ENCODE data around the gene RPS8. TPM values are rescaled to one million over a fixed set of nuclear protein-coding genes. Genes with fewer than 3 reads are reported as not detected.

Gene RPS8
- total and polyA plus RNA-seq, 2 of the 8 experiments (the other 6 are each of a cell fraction or from before 2014, with no cell fraction given), result 2,261 to 2,407 TPM

- ChIA-PET POLR2A (ENCODE audit: partially characterized antibody) (interaction anchor here (0.9 to 19.2 kb wide), 7 partner anchors 9 to 539 kb away, joined by 3 to 547 read pairs (median 5); partner anchors contain the start of genes RPS8 and UROD), CTCF (ENCODE audit: partially characterized antibody) (interaction anchor here (1.4 to 5.4 kb wide), 2 partner anchors 12 kb away, joined by 3 to 31 read pairs; no protein-coding TSS in a partner anchor)
- Histone ChIP-seq H3K4ac (replicated peaks; ENCODE audit: insufficient read length, low read depth, low read length) (no peak overlapping the region), H3K14ac (ENCODE audit: insufficient read length) (no peak overlapping the region), H3K4me1 (replicated peaks in 1 of 4; ENCODE audit: control insufficient read depth in 3 of 4, insufficient read depth in 4 of 4, low read length in 3 of 4) (peaks cover 0 to 18% (median 14%) of the 10 kb centered on the region in 4 experiments; a peak in 6 of 7 replicates), H3K4me3 (ENCODE audit: extremely low read depth in 1 of 4, insufficient read depth in 2 of 4, low read depth in 3 of 4, low read length in 4 of 4) (no peak overlapping the region), H3K36me3 (ENCODE audit: control insufficient read depth in 2 of 4, insufficient read depth in 4 of 4, low read length in 3 of 4) (peaks cover 0 to 16% (median 10%) of the 10 kb centered on the region in 4 experiments; a peak in 5 of 8 replicates), H3K23me2 (ENCODE audit: low read depth, low read length) (peaks cover 7% of the 10 kb centered on the region; the same call in 1 of the 2 replicates), H2BK12ac (ENCODE audit: low read depth, low read length) (0 out of 2 replicates have a peak overlapping the region, but pooled peaks have one; percentile 30), H2AK5ac (ENCODE audit: low read depth, low read length) (no peak overlapping the region), H3K9ac (replicated peaks in 1 of 4; ENCODE audit: extremely low read depth in 1 of 4, low read depth in 3 of 4, low read length in 3 of 4) (no peak overlapping the region; a peak in 1 of 7 replicates), H3K23ac (ENCODE audit: insufficient read length) (no peak overlapping the region), H2BK5ac (ENCODE audit: low read depth, low read length) (no peak overlapping the region), H3K27me3 (replicated peaks in 1 of 4; ENCODE audit: control insufficient read depth in 3 of 4, extremely low read depth in 1 of 4, insufficient read depth in 3 of 4, low read length in 3 of 4) (peaks cover 0 to 5% (median 0%) of the 10 kb centered on the region in 4 experiments; a peak in 2 of 7 replicates), H4K5ac (ENCODE audit: insufficient read length, low read depth, low read length) (no peak overlapping the region), H3K27ac (ENCODE audit: low read depth, low read length) (no peak overlapping the region), H2BK120ac (replicated peaks; ENCODE audit: low read depth, low read length) (no peak overlapping the region), H3K56ac (replicated peaks; ENCODE audit: insufficient read length, low read depth, low read length) (no peak overlapping the region), H2BK15ac (ENCODE audit: low read length) (no peak overlapping the region; the same call in 1 of the 2 replicates), H3K4me2 (ENCODE audit: insufficient read depth in 1 of 2, low read depth in 2 of 2, low read length in 2 of 2) (peak overlapping the region in 1 of 2 experiments; percentile 27; a peak in 1 of 4 replicates), H4K91ac (replicated peaks; ENCODE audit: insufficient read length, low read length) (no peak overlapping the region), H3K79me1 (ENCODE audit: low read depth, low read length) (no peaks in the 10 kb centered on the region), H4K20me1 (replicated peaks in 1 of 2; ENCODE audit: control insufficient read depth in 1 of 2, insufficient read depth in 2 of 2, low read length in 2 of 2) (peaks cover 0 to 10% of the 10 kb centered on the region in 2 experiments), H3K18ac (ENCODE audit: extremely low read depth, low read length) (no peak overlapping the region), H3K9me3 (ENCODE audit: insufficient read depth in 2 of 2, low read depth in 1 of 2, low read length in 1 of 2) (no peaks in the 10 kb centered on the region), H4K8ac (ENCODE audit: extremely low read depth, insufficient read depth, low read length) (no peak overlapping the region), H3K79me2 (ENCODE audit: control insufficient read depth in 1 of 2, insufficient read depth in 2 of 2, low read length in 2 of 2) (no peaks in the 10 kb centered on the region), H2BK20ac (ENCODE audit: low read length) (no peak overlapping the region; the same call in 1 of the 2 replicates), H2AFZ (ENCODE audit: low read length) (no peak overlapping the region)
- FAIRE-seq, result no peak
- no peak for DNase-seq (ENCODE audit: low read depth in 1 of 2, low spot score in 2 of 2)
- 87% methylated on average over 13 of the region's 13 CpGs; no CpG with 5 or more reads in 1 of the 2 experiments for WGBS, 2 experiments (ENCODE audit: extremely low coverage in 1 of 2, insufficient coverage in 1 of 2, insufficient read length in 1 of 2, insufficient replicate concordance in 2 of 2, low coverage in 1 of 2, low lambda C conversion rate in 2 of 2, missing lambda C conversion rate in 1 of 2)
- TF ChIP-seq SIRT6 (IDR thresholded peaks at IDR 0.05; ENCODE audit: low read length) (no peak), JUND (IDR thresholded peaks at IDR 0.05; ENCODE audit: low read length) (no peak), ZNF274 (IDR thresholded peaks at IDR 0.05; ENCODE audit: borderline replicate concordance, extremely low read depth, low read length) (no peak), SIX5 (IDR thresholded peaks at IDR 0.05; ENCODE audit: low read depth, low read length) (no peak), EGR1 (IDR thresholded peaks at IDR 0.05; ENCODE audit: borderline replicate concordance, low read depth, low read length) (no peak), CREB1 (IDR thresholded peaks at IDR 0.05) (no peak), RNF2 (IDR thresholded peaks at IDR 0.05; ENCODE audit: borderline replicate concordance, low read depth, low read length, missing control alignments, poor library complexity, severe bottlenecking) (no peak), SRF (IDR thresholded peaks at IDR 0.05; ENCODE audit: low read depth, low read length) (no peak), RAD21 (IDR thresholded peaks at IDR 0.05 in 1 of 2, conservative IDR thresholded peaks at IDR 0.05 in 1 of 2; ENCODE audit: low read depth in 2 of 2, low read length in 2 of 2) (no peak), HDAC2 (IDR thresholded peaks at IDR 0.05; ENCODE audit: borderline replicate concordance in 1 of 2, low read depth in 2 of 2, low read length in 2 of 2) (no peak), TAF7 (optimal IDR thresholded peaks at IDR 0.05; ENCODE audit: borderline replicate concordance, low read depth, low read length) (no peak)
Measured at GRCh38 chr1:44802306-44803061, 27.1 kb downstream of the RPS8 start.
